GM12891 (cell line): ENCODE results near the gene UQCR11.

ENCODE experiments used
- DNase-seq: peaks from one replicate; pipeline ENCODE4 v3.0.0; 2011; ENCODE audit warnings: low spot score; ENCODE audit not compliant: insufficient read length
- FAIRE-seq: peaks from 2 replicates; lab custom pipeline; 2011; peaks lifted over from hg19 to GRCh38; lab: Jason Lieb, UNC
- PAX5 ChIP-seq: IDR thresholded peaks from 2 replicates; pipeline ENCODE4 v1.6.1; 2011; ENCODE audit warnings: low read length, moderate library complexity, mild to moderate bottlenecking; ENCODE audit not compliant: insufficient read depth, severe bottlenecking
- POLR2A ChIP-seq: IDR thresholded peaks from 2 replicates; pipeline ENCODE4 v1.6.1; 2011; ENCODE audit warnings: low read depth, low read length, control low read depth
- POLR2AphosphoS5 ChIP-seq: IDR thresholded peaks from 2 replicates; pipeline ENCODE4 v1.6.1; 2011; ENCODE audit warnings: low read depth, low read length, control low read depth
- POU2F2 ChIP-seq: IDR thresholded peaks from 2 replicates; pipeline ENCODE4 v1.6.1; 2011; ENCODE audit warnings: low read depth, mild to moderate bottlenecking, control low read depth, low read length, moderate library complexity
- SPI1 ChIP-seq: IDR thresholded peaks from 2 replicates; pipeline ENCODE4 v1.6.1; 2011; ENCODE audit warnings: low read depth, low read length, control low read depth
- TAF1 ChIP-seq: IDR thresholded peaks from 2 replicates; pipeline ENCODE4 v1.6.1; 2011; ENCODE audit warnings: low read depth, low read length, control low read depth

UQCR11 gene

DNA sequence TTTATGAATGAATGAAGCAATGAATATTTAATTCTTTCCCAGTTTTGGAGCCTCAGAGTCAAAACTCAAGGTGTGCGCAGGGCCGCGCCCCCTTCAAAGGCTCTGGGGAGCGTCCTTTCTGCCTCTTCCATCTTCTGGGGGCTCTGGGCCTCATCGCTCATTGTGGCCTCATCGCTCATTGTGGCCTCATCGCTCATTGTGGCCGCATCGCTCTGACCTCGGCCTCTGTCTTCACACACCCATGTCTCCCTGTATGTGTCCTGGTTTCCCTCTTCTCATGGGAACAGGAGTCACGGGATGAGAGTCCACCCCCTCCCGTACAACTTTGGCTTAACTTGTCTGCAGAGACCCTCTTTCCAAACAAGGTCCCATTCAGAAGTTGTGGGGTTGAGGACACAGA, 33.9 kb downstream of the UQCR11 start:
- no peak for FAIRE-seq
- DNase-seq, result no peak
- TF ChIP-seq POLR2A (no peak), TAF1 (no peak), POLR2AphosphoS5 (no peak), POU2F2 (no peak), SPI1 (no peak), PAX5 (no peak)

DNA sequence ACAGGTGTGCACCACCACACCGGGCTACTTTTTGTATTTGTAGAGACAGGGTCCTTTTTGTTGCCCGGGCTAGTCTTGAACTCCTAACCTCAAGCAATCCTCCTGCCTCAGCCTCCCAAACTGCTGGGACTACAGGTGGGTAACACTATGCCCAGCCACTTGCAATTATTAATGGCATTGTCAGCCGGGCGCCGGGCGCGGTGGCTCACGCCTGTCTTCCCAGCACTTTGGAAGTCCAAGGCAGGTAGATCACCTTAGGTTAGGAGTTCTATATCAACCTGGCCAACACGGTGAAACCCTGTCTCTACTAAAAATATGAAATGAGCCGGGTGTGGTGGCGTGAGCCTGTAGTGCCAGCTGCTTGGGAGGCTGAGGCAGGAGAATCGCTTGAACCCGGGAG, 34.4 kb downstream of the UQCR11 start:
- no peak for DNase-seq
- no peak for TF ChIP-seq TAF1
- no peak for TF ChIP-seq POU2F2
- TF ChIP-seq POLR2AphosphoS5, result no peak
- TF ChIP-seq SPI1, result no peak
- no peak for TF ChIP-seq POLR2A
- no peak for TF ChIP-seq PAX5
- FAIRE-seq, result no peak

DNA sequence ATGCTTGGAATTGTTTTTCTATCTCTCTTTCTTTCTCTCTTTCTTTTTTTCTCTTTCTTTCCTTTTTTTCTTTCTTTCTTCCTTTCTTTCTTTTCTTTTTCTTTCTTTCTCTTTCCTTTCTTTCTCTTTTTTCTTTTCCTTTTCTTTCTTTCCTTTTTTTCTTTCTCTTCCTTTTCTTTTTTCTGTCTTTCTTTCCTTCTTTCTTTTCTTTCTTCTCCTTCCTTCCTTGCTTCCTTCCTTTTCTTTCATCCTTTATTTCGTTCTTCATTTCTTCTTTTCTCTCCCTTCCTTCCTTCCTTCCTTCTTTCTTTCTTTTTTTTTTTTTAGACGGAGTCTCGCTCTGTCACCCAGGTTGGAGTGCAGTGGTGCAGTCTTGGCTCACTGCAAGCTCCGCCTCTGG, 35.3 kb downstream of the UQCR11 start:
- DNase-seq (no peak), FAIRE-seq (no peak)
- no peak for TF ChIP-seq POLR2A
- no peak for TF ChIP-seq POLR2AphosphoS5
- TF ChIP-seq POU2F2, result no peak
- no peak for TF ChIP-seq TAF1
- no peak for TF ChIP-seq SPI1
- TF ChIP-seq PAX5, result no peak

DNA sequence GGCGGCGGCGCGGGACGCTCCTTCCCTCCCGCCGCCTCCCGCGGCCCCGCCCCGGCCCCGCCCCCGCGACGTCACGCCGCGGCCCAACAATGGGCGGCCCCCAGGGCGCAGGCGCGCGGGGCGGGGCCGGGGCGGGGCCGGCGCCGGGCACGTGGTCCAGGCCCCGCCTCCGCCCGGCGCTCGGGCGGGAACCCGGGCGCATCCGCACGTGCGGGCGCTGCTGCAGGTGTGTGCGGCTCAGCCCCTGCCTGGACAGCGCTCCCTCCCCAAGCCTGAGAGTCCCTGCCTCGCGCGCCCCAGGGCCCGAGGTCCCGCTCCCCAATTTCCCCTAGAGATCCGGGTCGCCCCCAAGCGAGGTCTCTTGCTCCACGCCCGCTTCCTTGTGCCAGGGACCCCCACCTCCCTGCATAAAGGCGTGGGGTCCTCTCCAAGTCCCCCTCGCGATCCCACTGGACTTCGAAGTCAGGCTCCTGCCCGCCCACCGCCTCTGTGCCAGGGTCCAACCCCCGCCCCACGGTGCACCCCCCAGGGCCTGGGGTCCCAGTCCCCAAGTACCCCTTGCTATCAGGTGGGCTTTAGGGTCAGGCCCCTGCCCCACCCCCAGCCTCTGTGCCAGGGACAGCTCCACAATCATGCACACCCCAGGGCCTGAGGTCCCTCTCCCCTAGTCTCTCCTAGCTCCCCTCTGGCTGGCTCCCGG, 36.8 kb downstream of the UQCR11 start, which contains the start of gene MEX3D:
MEX3D (minus strand) TSS at position 6 of the 700 bp plus-strand sequence. CDS start 267 bp downstream, outside the sequence.
- TF ChIP-seq SPI1 (no peak), PAX5 (no peak), POLR2A (no peak), POLR2AphosphoS5 (no peak), POU2F2 (no peak), TAF1 (no peak)
- peak; percentile 76 for FAIRE-seq
- DNase-seq, result peak; percentile 99

DNA sequence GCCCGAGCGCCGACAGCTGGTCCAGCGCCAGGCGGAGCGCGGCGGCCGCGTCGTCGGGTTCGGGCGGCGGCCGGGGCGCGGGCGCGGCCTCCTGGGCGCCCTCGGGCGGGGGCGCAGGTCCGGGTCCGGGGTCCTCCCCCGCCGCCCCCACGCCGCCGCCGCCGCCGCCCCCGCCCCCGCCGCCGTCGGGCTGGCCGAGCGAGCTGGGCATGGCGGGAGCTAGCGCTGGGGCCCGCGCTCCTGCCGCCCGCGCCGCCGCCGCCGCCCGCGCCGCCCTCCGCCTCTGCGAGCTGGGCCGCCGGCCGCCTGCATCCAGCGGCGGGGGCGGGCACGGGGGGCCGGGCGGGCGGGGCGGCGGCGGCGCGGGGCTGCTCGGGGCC, 37.4 kb downstream of the UQCR11 start:
- no peak for TF ChIP-seq POU2F2
- no peak for FAIRE-seq
- no peak for DNase-seq

DNA sequence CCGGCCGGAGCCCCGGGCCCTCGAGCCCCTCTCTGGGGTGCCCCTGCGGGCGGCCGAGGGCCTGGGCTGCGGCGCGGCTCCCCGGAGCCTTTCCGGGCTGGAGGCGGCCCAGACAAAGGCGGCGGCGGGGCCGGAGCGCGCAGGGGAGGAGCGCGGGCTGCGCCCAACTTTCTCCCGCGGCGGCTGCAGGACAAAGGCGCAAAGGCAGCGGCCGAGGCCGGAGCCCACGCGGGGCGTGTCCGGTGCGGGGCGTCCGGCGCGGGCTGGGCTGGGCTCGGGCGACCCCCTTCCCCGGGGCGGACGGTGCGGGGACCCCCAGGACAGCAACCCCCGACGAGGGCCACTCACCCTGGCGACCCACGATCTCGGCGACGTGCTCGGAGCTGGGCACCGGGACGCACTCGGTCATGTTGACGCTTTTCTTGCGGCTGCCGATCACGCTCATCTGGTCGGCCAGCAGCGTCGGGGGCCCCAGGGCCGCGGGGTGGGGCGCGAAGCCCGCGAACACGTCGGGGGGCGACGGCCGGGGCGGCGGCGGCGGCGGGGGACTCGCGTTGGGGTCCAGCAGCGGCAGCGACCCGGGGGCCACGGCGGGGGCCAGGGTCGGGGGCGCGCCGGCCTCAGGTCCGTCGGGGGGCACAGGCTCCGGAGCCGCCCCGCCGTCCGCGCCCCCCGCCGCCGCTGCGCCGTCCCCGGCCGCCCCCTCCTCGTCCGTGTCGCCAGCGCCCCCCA, 38.0 kb downstream of the UQCR11 start:
- DNase-seq (no peak), FAIRE-seq (no peak)
- no peak for TF ChIP-seq POLR2AphosphoS5
- TF ChIP-seq POLR2A, result no peak
- TF ChIP-seq TAF1, result no peak
- TF ChIP-seq POU2F2, result no peak
- no peak for TF ChIP-seq PAX5
- no peak for TF ChIP-seq SPI1

DNA sequence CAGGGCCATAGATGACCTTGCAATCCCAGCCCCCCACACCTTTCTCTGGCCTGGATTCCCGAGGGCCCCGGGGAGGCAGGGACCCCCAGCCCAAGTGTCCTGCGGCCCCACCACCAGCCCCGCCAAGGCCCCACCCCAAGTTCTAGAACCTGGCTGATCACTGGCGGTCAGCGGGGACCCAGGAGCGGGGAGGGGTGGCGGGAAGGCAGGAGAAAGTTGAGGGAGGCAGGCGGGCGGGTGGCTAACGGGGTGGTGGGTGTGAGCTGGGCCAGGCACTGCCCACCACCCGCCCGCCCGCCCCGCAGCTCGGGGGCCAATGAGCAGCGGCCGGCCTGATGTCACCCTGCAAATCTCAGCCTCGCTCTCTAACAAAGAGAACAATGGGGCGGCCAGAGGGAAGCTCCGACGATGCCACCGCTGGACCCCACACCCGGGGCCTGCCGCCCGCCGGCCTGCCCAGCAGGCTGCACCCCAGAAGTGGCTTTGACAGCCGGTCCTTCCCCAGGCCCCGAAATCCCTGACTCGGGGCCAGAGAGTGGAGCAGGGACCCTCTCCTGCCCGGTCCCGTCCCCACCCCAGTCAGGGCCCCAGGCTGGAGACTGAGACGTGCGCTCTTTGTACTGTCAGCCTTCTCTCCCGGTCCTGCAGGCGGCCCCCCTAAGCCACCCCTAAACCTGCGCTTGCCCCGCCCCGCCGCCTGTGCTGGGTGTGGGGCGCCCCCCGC, 38.7 kb downstream of the UQCR11 start:
- FAIRE-seq (no peak), DNase-seq (no peak)
- TF ChIP-seq POU2F2 (no peak), PAX5 (no peak), TAF1 (no peak), POLR2A (no peak), SPI1 (no peak), POLR2AphosphoS5 (no peak)

DNA sequence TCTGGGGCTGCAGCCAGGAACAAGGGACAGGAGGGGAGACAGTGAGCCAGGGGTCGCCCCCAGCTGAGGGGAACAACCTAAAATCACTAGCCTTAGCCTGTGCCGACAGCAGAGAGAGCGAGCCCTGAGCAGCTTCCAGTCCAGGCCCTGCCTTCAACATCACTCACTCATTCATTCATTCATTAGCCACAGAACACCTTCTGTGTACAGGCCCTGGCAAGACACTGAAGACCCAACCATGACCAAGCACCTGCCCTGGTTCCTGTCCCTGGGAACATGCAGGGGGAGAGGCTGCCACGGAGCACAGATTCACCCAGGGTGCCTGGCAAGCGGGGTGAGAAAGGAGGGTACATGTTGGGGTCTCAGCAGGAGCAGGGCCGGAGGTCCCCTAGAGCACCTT, 42.0 kb downstream of the UQCR11 start:
- TF ChIP-seq PAX5 (no peak), TAF1 (no peak), POU2F2 (no peak), POLR2AphosphoS5 (no peak)
- DNase-seq (no peak), FAIRE-seq (no peak)

DNA sequence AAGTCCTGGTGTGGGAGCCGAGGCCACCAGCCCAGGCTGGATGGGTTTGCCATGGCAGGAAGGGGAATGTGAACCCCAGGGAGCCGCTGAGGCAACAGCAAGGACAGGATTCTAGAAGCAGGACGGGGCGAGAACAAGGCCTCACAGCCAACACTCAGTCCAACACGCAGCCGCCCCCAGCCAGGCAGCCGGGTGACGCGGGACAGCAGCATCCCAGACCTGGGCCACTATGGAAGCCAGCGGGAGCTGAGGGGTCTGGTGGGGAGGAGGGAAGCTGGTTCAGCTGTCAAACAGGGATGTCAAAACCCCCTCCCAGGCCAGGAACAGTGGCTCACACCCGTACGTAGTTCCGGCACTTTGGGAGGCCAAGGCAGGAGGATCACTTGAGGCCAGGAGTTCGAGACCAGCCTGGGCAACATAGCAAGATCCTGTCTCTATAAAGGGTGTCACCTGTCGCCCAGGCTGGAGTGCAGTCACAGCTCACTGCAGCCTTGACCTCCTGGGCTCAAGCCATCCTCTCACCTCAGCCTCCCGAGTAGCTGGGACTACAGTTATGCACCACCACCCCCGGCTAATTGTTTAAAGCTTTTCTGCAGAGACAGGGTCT, 43.9 kb downstream of the UQCR11 start:
- TF ChIP-seq POU2F2 (no peak), PAX5 (no peak), TAF1 (no peak), POLR2AphosphoS5 (no peak), POLR2A (no peak), SPI1 (no peak)
- no peak for FAIRE-seq
- DNase-seq, result no peak
